Keratinocyte (primary cell): ENCODE measurements around the gene TYRO3.

ENCODE experiments used
- EZH2 ChIP-seq: IDR thresholded peaks from one replicate; pipeline ENCODE4 v1.6.1; 2012; ENCODE audit warnings: inconsistent platforms, mild to moderate bottlenecking, low read length, moderate library complexity
- TF ChIP-seq, protein P1 (sequence below), 3 experiments: IDR thresholded peaks in 1 of 3; conservative IDR thresholded peaks in 1 of 3; optimal IDR thresholded peaks in 1 of 3; 2 replicates in 2 of 3; 3 replicates in 1 of 3; pipeline versions ENCODE3 to v1.5.1; 2011; ENCODE audit warnings: low read length in 3 of 3, mild to moderate bottlenecking in 3 of 3, moderate library complexity in 2 of 3, control low read depth in 1 of 3, inconsistent platforms in 1 of 3; ENCODE audit not compliant: insufficient read depth in 2 of 3; ENCODE audit errors: extremely low read depth in 1 of 3

DNA sequence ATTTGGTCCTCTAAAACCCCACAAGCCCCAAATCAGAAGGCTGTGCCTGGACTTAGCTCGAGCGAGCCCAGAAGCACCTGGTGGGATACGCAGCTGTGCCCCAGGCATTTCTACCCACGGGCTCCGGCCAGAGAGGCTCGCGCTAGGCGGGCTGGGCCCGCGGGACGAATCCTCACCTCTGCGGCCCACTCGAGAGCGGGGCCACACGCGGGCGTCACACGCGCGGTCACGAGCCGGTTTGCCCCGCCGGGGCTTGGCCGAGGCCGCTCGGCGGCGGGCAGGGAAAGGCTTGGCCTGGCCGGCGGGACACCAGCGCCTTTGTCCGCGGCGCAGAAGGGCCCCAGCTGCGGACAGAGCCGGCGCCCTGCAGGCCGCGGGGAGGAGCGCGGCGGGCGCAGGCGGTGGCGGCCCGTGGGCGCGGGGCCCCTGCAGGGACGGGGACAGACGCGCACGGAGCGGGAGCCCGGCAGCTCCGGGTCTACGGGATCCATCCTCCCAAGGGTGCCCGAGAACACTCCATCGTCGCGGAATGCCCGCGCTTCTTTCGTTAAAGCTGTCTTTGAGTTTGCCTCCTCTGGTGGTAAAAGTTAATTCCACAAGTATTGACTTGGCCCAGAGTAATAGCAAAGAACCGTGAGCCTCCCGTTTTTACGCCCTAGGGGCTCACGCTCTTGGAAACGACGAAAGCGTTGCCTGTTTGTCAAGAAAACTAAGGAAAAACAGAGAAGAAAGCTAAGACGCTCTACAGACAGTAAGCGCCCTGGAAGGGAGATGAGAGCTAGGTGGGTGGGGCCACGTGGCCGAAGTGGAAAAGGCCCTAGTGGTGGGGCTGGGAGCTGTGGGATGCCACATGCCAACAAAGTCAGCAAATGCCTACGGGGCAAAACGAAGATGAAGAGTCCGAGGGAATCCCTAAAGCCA, 26.4 kb downstream of the TYRO3 start:
- TF ChIP-seq, protein P1, sequence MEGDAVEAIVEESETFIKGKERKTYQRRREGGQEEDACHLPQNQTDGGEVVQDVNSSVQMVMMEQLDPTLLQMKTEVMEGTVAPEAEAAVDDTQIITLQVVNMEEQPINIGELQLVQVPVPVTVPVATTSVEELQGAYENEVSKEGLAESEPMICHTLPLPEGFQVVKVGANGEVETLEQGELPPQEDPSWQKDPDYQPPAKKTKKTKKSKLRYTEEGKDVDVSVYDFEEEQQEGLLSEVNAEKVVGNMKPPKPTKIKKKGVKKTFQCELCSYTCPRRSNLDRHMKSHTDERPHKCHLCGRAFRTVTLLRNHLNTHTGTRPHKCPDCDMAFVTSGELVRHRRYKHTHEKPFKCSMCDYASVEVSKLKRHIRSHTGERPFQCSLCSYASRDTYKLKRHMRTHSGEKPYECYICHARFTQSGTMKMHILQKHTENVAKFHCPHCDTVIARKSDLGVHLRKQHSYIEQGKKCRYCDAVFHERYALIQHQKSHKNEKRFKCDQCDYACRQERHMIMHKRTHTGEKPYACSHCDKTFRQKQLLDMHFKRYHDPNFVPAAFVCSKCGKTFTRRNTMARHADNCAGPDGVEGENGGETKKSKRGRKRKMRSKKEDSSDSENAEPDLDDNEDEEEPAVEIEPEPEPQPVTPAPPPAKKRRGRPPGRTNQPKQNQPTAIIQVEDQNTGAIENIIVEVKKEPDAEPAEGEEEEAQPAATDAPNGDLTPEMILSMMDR (optimal IDR thresholded peaks at IDR 0.05 in 1 of 3, IDR thresholded peaks at IDR 0.05 in 1 of 3, conservative IDR thresholded peaks at IDR 0.05 in 1 of 3; ENCODE audit: extremely low read depth in 1 of 3, insufficient read depth in 2 of 3, low read length in 3 of 3), result peak; percentile 10 to 34 (median 30)
- no peak for TF ChIP-seq EZH2
